ENCODE data around the gene COG3. TPM values are rescaled to one million over a fixed set of nuclear protein-coding genes. Genes with fewer than 3 reads are reported as not detected.

The COG3 gene
- total and polyA plus RNA-seq, 10 of the 15 experiments (the other 5 are each of a cell fraction or from before 2014, with no cell fraction given) = 6.1 to 35.1 (median 22.6) TPM

DNA sequence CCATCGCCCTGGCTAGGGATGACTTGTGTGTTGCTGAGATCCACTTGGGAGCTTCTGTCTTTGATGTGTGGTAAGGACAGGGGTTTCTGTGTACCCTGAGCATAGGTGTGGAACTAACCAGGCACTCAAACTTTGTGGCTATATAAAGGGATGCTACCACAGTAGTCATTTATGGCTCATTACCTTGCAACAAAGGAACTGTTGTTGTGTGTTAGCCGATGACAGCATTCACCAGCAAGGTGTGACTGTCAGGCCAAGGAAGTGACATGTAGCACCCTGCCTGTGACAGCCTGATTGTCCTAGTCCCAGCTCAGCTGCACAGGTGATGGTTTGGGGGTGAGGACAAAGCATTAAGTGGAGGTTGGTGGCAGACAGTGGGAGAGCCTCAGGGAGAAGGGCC lies 73.6 kb downstream of the COG3 start (continued):
- TF ChIP-seq, protein P1, sequence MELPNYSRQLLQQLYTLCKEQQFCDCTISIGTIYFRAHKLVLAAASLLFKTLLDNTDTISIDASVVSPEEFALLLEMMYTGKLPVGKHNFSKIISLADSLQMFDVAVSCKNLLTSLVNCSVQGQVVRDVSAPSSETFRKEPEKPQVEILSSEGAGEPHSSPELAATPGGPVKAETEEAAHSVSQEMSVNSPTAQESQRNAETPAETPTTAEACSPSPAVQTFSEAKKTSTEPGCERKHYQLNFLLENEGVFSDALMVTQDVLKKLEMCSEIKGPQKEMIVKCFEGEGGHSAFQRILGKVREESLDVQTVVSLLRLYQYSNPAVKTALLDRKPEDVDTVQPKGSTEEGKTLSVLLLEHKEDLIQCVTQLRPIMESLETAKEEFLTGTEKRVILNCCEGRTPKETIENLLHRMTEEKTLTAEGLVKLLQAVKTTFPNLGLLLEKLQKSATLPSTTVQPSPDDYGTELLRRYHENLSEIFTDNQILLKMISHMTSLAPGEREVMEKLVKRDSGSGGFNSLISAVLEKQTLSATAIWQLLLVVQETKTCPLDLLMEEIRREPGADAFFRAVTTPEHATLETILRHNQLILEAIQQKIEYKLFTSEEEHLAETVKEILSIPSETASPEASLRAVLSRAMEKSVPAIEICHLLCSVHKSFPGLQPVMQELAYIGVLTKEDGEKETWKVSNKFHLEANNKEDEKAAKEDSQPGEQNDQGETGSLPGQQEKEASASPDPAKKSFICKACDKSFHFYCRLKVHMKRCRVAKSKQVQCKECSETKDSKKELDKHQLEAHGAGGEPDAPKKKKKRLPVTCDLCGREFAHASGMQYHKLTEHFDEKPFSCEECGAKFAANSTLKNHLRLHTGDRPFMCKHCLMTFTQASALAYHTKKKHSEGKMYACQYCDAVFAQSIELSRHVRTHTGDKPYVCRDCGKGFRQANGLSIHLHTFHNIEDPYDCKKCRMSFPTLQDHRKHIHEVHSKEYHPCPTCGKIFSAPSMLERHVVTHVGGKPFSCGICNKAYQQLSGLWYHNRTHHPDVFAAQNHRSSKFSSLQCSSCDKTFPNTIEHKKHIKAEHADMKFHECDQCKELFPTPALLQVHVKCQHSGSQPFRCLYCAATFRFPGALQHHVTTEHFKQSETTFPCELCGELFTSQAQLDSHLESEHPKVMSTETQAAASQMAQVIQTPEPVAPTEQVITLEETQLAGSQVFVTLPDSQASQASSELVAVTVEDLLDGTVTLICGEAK (IDR thresholded peaks at IDR 0.05; ENCODE audit: borderline replicate concordance) = no peak
- TF ChIP-seq SIN3A (IDR thresholded peaks at IDR 0.05; ENCODE audit: low read depth, low read length) (no peak), RAD21 (IDR thresholded peaks at IDR 0.05; ENCODE audit: insufficient read depth, low read depth, low read length) (no peak), IRF3 (IDR thresholded peaks at IDR 0.05) (no peak), PML (IDR thresholded peaks at IDR 0.05; ENCODE audit: low read length) (no peak), HDAC2 (IDR thresholded peaks at IDR 0.05) (no peak), TAF1 (IDR thresholded peaks at IDR 0.05; ENCODE audit: borderline replicate concordance, low read depth, low read length) (no peak), IRF5 (IDR thresholded peaks at IDR 0.05; ENCODE audit: borderline replicate concordance) (no peak), MXI1 (IDR thresholded peaks at IDR 0.05; ENCODE audit: low read depth, low read length) (no peak), WRNIP1 (IDR thresholded peaks at IDR 0.05; ENCODE audit: borderline replicate concordance, low read depth, low read length) (no peak), SUPT20H (IDR thresholded peaks at IDR 0.05; ENCODE audit: borderline replicate concordance, control insufficient read depth, low read depth, low read length) (no peak), ZNF217 (IDR thresholded peaks at IDR 0.05) (no peak), MYC (IDR thresholded peaks at IDR 0.05; ENCODE audit: insufficient read depth, insufficient read length, insufficient replicate concordance, low read length, severe bottlenecking) (no peak)
- TF ChIP-seq, protein P2, sequence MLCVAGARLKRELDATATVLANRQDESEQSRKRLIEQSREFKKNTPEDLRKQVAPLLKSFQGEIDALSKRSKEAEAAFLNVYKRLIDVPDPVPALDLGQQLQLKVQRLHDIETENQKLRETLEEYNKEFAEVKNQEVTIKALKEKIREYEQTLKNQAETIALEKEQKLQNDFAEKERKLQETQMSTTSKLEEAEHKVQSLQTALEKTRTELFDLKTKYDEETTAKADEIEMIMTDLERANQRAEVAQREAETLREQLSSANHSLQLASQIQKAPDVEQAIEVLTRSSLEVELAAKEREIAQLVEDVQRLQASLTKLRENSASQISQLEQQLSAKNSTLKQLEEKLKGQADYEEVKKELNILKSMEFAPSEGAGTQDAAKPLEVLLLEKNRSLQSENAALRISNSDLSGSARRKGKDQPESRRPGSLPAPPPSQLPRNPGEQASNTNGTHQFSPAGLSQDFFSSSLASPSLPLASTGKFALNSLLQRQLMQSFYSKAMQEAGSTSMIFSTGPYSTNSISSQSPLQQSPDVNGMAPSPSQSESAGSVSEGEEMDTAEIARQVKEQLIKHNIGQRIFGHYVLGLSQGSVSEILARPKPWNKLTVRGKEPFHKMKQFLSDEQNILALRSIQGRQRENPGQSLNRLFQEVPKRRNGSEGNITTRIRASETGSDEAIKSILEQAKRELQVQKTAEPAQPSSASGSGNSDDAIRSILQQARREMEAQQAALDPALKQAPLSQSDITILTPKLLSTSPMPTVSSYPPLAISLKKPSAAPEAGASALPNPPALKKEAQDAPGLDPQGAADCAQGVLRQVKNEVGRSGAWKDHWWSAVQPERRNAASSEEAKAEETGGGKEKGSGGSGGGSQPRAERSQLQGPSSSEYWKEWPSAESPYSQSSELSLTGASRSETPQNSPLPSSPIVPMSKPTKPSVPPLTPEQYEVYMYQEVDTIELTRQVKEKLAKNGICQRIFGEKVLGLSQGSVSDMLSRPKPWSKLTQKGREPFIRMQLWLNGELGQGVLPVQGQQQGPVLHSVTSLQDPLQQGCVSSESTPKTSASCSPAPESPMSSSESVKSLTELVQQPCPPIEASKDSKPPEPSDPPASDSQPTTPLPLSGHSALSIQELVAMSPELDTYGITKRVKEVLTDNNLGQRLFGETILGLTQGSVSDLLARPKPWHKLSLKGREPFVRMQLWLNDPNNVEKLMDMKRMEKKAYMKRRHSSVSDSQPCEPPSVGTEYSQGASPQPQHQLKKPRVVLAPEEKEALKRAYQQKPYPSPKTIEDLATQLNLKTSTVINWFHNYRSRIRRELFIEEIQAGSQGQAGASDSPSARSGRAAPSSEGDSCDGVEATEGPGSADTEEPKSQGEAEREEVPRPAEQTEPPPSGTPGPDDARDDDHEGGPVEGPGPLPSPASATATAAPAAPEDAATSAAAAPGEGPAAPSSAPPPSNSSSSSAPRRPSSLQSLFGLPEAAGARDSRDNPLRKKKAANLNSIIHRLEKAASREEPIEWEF (IDR thresholded peaks at IDR 0.05; ENCODE audit: insufficient replicate concordance, low read depth, low read length) = no peak
